BJ (cell line): ENCODE data around the gene CDC42BPA. TPM values are rescaled to one million over a fixed set of nuclear protein-coding genes. Genes with fewer than 3 reads are reported as not detected.
"Not testable (repeated sequence)": the region's sequence is repeated elsewhere in the genome, so short reads cannot be mapped to it uniquely, and the experiment has no call there.

Experiments used
- CTCF ChIA-PET: fragments of 350-600 bp; formaldehyde crosslinking; extraction: SDS; loops from one replicate; lab custom pipeline; 2021; ENCODE audit warnings: antibody characterized with exemption, inconsistent platforms; lab: Yijun Ruan, JAX
- POLR2A ChIA-PET: fragments of 300-600 bp; sonication (Branson Sonifier 250); formaldehyde crosslinking; extraction: SDS; loops from one replicate; lab custom pipeline; 2021; ENCODE audit warnings: antibody characterized with exemption; lab: Charles Lee
- DNase-seq: peaks from one replicate; pipeline ENCODE4 v3.0.0-alpha.2; 2011; ENCODE audit warnings: low read depth
- H3K27me3 ChIP-seq: 2 replicates; pipeline ENCODE4 v1.6.0; 2011; ENCODE audit warnings: low read length; ENCODE audit not compliant: control insufficient read depth, insufficient read depth
- H3K36me3 ChIP-seq: 2 replicates; pipeline ENCODE4 v1.5.1; 2011; ENCODE audit warnings: low read length; ENCODE audit not compliant: control insufficient read depth, insufficient read depth
- H3K4me3 ChIP-seq: 2 replicates; pipeline ENCODE4 v1.5.1; 2011; ENCODE audit warnings: low read depth, mild to moderate bottlenecking, control low read depth, low read length
- polyA plus RNA-seq: library from polyadenylated mRNA; depleted of rRNA; stranded (reverse); fragments of >200 nt; gene quantifications from 2 replicates; pipeline ENCODE4 v1.2.3, GENCODE V29; 2011
- TF ChIP-seq, protein P1 (sequence below): IDR thresholded peaks from 2 replicates; pipeline ENCODE4 v1.5.1; 2011; ENCODE audit warnings: low read depth, mild to moderate bottlenecking, control low read depth, inconsistent platforms, low read length, moderate library complexity; ENCODE audit not compliant: insufficient read depth

CDC42BPA gene
- polyA plus RNA-seq, 1 experiment, result 17.9 TPM

DNA sequence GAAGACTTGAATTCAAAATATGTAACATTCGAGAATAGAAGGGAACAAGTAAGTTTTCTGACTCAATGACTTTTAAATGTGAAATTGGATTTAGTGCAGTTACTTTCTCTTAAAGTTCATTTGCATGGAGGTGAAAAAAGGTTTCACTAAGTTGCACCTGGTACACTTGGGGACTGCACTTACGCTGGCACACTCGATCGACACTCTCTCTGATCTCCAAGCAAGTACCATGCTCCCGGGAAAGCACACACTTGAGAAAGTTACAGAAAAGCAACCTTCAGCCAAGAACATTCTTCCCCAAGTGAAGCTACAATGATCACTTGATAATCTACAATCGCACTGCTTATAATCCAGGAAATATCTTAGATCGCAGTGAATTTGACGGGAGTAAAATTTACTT, 315.1 kb downstream of the CDC42BPA start:
- Histone ChIP-seq H3K27me3 (no peaks in the 10 kb centered on the region), H3K36me3 (peaks cover 12% of the 10 kb centered on the region), H3K4me3 (no peak overlapping the region)
- DNase-seq, result no peak
- ChIA-PET CTCF (interaction anchor here (1.2 kb wide), 2 partner anchors 14 to 32 kb away, joined by 3 read pairs; no protein-coding TSS in a partner anchor), POLR2A (no interaction called here)
- TF ChIP-seq, protein P1, sequence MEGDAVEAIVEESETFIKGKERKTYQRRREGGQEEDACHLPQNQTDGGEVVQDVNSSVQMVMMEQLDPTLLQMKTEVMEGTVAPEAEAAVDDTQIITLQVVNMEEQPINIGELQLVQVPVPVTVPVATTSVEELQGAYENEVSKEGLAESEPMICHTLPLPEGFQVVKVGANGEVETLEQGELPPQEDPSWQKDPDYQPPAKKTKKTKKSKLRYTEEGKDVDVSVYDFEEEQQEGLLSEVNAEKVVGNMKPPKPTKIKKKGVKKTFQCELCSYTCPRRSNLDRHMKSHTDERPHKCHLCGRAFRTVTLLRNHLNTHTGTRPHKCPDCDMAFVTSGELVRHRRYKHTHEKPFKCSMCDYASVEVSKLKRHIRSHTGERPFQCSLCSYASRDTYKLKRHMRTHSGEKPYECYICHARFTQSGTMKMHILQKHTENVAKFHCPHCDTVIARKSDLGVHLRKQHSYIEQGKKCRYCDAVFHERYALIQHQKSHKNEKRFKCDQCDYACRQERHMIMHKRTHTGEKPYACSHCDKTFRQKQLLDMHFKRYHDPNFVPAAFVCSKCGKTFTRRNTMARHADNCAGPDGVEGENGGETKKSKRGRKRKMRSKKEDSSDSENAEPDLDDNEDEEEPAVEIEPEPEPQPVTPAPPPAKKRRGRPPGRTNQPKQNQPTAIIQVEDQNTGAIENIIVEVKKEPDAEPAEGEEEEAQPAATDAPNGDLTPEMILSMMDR, result no peak

DNA sequence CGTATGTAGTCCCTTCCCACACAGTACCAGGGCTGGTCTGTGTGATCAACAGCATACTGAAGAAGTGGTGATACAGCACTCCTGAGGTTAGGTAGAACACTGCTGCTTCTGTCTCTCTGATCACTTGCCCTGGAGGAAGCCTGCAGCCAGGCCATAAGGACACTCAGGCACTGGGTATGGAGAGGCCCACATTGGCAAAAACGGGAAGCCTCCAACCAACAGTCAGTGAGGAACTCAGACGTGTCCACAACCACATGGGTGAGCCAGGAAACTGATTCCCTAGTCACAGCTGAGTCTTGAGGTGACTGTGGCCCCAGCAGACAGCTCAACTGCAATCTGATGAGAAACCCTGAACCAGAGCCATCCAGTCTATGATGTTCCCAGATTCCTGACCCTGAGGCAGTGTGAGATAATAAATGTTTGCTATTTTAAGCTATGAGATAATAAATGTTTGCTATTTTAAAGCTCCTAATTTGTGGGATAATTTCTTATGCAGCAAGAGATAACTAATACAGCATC, 315.7 kb downstream of the CDC42BPA start:
- ChIA-PET CTCF (interaction anchor here (1.2 kb wide), 2 partner anchors 15 to 31 kb away, joined by 3 read pairs; no protein-coding TSS in a partner anchor), POLR2A (no interaction called here)
- peaks cover 12% of the 10 kb centered on the region for H3K36me3 ChIP-seq
- H3K4me3 ChIP-seq, result no peak overlapping the region
- no peak for DNase-seq
- TF ChIP-seq, protein P1, result no peak
- no peaks in the 10 kb centered on the region for H3K27me3 ChIP-seq

DNA sequence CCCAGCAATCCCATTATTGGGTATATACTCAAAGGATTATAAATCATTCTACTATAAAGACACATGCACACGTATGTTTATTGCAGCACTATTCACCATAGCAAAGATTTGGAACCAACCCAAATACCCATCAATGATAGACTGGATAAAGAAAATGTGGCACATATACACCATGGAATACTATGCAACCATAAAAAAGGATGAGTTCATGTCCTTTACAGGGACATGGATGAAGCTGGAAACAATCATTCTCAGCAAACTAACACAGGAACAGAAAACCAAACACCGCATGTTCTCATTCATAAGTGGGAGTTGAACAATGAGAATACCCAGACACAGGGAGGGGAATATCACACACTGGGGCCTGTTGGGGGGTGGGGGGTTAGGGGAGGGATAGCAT, 318.7 kb downstream of the CDC42BPA start:
- POLR2A ChIA-PET, H3K27me3 ChIP-seq, DNase-seq, H3K4me3 ChIP-seq, CTCF ChIA-PET: not testable (repeated sequence)
- peaks cover 12% of the 10 kb centered on the region for H3K36me3 ChIP-seq

DNA sequence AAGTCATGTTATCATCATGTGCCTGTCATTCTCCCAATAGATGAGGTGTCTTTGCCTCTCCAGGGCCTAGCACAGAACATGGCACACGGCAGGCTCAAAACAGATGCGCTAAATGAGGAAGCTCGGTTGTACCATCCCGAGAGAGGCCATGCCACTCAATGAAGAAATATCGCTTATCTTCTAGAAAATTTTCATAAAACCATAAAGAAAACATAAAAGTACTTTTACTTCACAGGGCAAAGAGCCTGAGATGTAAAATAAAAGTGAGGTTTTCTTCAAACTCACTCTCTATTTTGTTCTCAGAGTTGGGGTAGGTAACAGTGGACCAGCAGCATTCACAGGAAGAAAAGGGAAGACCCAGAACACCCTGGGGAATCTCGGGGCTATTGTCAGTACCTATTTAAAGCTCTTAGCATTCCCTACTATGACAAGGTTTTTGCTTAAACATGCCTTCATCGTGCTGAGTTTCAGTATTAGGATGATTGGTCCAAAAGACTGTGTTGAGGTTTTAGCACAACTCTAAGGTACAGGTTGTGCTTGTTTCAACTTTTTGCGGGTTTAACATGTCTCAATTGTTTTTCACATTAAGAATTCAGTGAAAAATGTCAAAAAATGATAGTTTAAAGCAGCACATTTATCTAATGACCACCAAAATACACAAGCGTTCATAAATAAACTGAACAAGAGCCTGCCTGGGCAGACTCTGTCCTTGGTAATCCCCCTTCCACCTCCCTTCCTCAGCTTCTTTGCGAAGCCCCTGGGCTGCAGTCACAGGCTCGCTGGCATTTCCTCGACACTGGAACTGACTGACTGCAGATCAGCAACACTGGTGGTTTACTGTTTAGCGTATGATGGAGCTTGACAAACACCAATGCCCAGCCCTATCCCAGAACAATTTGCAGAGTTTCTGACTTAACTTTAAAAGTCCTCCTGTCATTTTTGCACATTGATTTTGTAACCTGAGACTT, 322.6 kb downstream of the CDC42BPA start:
- TF ChIP-seq, protein P1, result no peak
- no peak overlapping the region for H3K4me3 ChIP-seq
- DNase-seq, result no peak
- peaks cover 9% of the 10 kb centered on the region for H3K36me3 ChIP-seq
- CTCF ChIA-PET, result no interaction called here
- POLR2A ChIA-PET, result no interaction called here
- H3K27me3 ChIP-seq, result no peaks in the 10 kb centered on the region

DNA sequence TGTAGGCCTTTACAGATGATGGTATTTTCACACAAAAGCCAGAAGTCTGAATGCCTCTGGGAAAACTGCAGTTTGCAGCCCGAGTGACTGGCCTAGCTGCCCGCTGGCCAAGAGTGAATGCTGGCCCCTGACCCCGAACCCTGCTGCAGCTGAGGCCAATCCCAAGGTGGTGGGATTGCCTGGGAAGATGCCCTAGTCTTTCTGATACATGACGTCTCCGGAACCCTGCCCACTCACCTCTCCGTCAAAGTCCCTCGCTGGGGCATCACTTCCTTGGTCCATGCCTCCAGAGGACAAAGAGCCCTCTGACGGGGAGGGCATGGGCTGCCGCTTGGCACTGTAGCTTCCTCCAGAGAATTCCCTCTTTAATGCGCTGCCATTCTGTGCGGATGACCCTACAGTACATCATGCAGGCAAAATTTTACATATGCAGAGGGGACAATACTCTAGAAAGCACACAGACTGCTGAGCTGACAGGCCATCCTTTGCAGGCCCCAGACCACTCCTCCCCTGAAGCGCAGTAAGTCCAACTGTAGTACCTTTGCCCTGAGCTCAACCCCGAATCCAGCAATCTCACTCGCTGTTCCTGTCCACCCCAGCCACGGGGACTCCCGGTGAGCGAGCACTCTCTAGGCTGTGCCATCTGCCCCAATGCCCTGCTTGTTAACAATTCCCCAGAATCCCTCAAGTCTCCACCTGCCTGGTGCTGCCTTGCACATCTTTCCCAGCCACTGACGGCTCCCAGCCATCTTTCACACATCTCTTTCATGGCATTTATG, 323.5 kb downstream of the CDC42BPA start:
- ChIA-PET POLR2A (no interaction called here), CTCF (no interaction called here)
- Histone ChIP-seq H3K36me3 (peaks cover 11% of the 10 kb centered on the region), H3K27me3 (no peaks in the 10 kb centered on the region), H3K4me3 (no peak overlapping the region)
- TF ChIP-seq, protein P1, result no peak
- DNase-seq, result no peak
